Testis (tissue), 2 donors: ENCODE results near the gene KDELR3.

Source experiments
- CTCF ChIP-seq, 3 experiments: fragments of 450-650 bp in 2 of 3; fragments of 200-600 bp in 1 of 3; sonication (generic) in 1 of 3; IDR thresholded peaks; one replicate each; pipeline ENCODE4 v1.5.1; 2016 to 2019; ENCODE audit warnings: antibody characterized with exemption in 3 of 3, mild to moderate bottlenecking in 2 of 3, moderate library complexity in 1 of 3
- POLR2A ChIP-seq: fragments of 450-650 bp; IDR thresholded peaks from one replicate; pipeline ENCODE4 v1.6.1; 2017; ENCODE audit warnings: antibody characterized with exemption, mild to moderate bottlenecking, moderate library complexity

- TF ChIP-seq CTCF (IDR thresholded peaks at IDR 0.05), result no peak
- no peak for TF ChIP-seq POLR2A
These were observed 10.8 kb upstream of the KDELR3 start for GRCh38 chr22:38456841-38457699.
